GM19043 (cell line): ENCODE measurements around the gene TAF3.

Experiments used
- ATAC-seq: cut with Tn5 transposase; IDR thresholded peaks from one replicate; pipeline ENCODE4 v1.9.1; 2021; ENCODE audit warnings: low read depth; ENCODE audit not compliant: unreplicated experiment

The TAF3 gene

GRCh38 chr10:7917736-7918135, 99.4 kb downstream of the TAF3 start:
- no peak for ATAC-seq

- ATAC-seq: no peak
Measured at GRCh38 chr10:7922707-7923106, 104.4 kb downstream of the TAF3 start.

- no peak for ATAC-seq
Measured at GRCh38 chr10:7928536-7928935, 110.2 kb downstream of the TAF3 start.

GRCh38 chr10:7932301-7933036, 114.2 kb downstream of the TAF3 start:
- no peak for ATAC-seq

GRCh38 chr10:7933262-7933661, 115.0 kb downstream of the TAF3 start:
- ATAC-seq: no peak

DNA sequence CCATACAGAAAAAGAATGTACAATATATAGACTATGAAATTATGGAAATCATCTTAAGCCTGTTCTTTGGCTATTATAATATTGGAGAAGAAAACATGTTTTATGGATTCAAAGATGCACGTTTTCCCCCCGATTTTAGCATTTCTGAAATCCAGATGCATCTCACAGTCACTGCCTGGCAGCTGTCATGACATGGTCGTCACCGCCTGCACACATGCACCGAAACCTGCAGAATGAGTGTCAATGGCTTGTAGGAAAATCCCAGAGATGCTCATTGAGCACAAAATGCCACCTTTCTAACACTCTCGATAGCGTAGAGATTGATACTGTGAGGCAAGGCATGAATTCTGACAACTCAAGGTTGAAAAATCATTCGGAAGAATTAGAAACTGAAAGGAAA, 115.5 kb downstream of the TAF3 start:
- no peak for ATAC-seq

DNA sequence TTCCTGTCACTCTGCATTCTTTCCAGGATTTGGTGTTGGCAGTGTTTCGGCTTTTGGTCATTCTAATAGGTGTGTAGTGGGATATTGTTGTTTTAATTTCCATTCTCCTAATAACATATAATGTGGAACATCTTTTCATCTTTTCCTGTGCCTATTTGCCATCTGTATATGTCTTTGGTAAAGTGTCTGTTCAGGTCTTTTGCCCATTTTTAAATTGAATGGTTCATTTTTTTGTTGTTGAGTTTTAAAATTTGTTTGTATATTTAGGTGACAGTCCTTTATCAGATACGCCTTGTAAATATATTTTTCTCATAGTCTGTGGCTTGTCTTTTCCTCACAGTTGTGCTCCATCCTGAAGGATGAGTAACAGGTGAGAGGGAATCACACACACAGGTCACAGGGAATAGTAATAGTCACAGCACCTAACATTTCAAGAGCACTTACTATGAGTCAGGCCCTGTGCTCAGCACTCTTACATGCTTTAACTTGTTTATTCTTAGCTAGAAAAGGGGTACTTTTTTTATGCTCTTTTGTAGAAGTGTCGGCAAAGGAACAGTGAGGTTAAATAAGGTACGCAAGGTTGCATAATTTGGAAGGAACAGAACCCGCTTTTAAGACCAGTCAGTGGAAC, 119.1 kb downstream of the TAF3 start:
- ATAC-seq: no peak

DNA sequence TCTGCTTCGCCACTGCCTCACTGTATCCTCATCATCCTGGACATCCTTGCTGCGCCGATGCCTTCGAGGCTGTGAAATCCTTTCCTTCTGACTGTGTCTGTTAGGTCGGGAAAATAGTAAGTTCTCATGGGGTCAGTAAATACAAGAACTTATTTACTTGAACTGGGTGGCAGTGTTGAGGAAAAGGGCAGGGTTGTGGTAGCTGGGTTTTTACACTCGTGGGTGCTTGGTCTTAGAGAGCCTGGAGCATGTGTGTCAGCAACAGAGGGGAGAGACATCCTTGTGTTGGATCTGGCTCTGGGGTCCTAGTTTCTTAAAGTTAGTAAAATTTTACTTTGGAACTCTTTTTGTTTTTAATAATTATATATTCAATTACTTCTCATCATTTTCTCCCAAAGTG, 123.3 kb downstream of the TAF3 start:
- ATAC-seq: no peak

- ATAC-seq: no peak
Measured at GRCh38 chr10:7942316-7942715, 124.0 kb downstream of the TAF3 start.

- no peak for ATAC-seq
Measured at GRCh38 chr10:7942859-7943258, 124.6 kb downstream of the TAF3 start.

DNA sequence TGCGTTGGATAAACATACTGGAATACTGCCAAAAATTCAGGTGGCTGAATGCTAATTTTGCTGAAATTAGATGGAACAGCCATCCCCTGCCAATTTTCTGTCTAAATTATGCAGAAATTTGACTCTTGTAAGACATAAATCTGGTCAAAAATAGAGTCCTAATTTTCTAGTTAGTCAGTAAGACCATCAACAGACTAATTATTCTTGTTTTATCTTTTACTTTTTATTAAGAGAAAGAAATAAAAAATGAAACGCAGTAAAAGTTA, 125.8 kb downstream of the TAF3 start:
- ATAC-seq: no peak

DNA sequence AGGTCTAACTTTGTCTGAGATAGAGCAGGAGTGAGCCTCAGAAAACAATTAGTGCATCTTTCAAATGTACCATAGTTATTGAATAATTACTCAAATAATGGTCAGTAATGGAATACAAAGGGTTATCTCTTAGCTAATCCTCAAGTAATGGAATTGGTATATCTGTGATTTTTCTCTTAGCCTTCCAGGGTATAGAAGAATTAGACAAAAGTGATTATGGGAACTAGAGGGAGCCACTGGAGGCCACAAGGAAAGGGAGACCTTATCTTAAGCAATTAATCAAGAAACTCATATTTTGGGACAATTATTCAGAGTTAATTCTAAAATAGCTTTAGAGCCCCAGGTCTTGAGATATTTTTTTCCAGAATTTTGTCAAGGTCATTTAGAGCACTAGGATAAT, 126.2 kb downstream of the TAF3 start:
- no peak for ATAC-seq

DNA sequence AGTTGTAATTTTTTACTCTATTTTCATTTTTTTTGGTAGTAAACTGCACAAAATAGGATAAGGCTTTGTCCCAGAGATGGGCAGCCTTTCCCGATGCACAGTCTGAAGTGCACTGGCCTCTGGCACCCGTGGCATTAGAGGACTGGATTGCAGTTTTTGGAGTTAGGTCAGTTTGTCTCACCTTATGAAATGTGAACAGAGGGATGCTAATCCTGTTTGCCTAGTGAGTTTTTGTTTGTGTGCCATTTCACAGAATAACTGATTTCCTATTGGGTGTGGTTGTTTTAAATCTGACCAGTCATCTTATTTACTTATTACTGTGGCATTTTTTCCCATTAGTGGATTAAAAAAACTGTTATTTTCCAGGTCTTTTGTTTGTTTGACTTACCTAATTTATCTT, 126.7 kb downstream of the TAF3 start:
- no peak for ATAC-seq

- ATAC-seq: no peak
Measured at GRCh38 chr10:7945469-7946187, 127.3 kb downstream of the TAF3 start.

GRCh38 chr10:7948371-7949000, 130.2 kb downstream of the TAF3 start:
- ATAC-seq: no peak

- ATAC-seq: no peak
Measured at GRCh38 chr10:7950981-7951847, 132.9 kb downstream of the TAF3 start.

DNA sequence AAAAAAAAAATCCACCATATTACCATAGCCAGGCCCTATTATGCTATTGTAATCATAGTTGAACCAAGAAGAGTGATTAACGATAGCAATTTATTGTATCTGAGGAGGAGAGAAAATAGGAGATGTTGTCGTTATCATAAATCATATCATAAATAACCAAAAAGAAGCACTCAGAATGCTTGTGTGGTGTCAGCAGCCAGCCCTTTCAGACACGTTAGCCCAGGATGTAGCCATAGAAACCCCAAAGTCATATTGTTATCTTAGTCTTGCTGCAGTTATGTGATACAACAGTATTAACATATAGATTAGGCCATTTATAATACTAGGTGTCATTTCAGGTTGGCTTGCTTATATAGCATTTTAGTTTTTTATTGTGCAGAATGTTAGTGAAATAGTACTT, 134.0 kb downstream of the TAF3 start:
- no peak for ATAC-seq

DNA sequence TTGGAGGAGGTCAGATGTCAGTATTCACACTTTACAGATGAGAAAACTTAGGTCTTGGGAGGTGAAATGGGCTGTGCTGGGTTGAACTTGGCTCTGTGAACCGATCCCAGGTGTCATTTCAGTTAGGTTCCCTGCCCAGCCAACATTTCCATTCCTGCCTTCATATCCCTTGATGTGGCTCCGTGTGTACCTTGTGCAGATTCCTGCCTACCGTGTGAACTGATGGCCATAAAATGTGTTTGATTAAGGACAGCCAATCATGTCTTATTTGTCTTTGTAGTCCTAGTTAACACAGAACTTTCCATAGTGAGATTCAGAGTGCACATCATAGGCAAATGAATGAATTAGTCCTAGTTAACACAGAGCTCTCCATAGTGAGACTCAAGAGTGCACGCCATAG, 135.1 kb downstream of the TAF3 start:
- no peak for ATAC-seq

- ATAC-seq: no peak
Measured at GRCh38 chr10:7955446-7955845, 137.1 kb downstream of the TAF3 start.

DNA sequence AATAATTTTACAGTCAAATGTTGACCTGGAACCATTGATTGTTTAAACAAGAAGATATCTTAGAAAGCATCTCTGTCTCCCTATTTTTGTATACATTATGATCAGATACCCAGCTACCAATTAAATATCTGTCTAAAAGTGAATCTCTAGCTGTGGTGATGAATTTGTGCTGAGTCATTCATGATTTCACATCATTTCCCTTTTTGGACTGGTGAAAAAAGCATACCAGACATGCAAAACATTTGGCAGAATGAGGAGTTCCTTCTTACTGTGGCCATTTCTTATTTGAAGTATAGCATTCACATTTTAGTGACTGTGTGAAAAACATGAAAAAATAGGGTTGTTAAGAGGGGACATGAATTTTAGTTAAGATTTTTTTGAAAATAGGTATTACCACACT, 138.2 kb downstream of the TAF3 start:
- peak; percentile 96 for ATAC-seq

GRCh38 chr10:7957591-7957990, 139.3 kb downstream of the TAF3 start:
- no peak for ATAC-seq
